ENCODE measurements around the gene AHCYL2.

DNA sequence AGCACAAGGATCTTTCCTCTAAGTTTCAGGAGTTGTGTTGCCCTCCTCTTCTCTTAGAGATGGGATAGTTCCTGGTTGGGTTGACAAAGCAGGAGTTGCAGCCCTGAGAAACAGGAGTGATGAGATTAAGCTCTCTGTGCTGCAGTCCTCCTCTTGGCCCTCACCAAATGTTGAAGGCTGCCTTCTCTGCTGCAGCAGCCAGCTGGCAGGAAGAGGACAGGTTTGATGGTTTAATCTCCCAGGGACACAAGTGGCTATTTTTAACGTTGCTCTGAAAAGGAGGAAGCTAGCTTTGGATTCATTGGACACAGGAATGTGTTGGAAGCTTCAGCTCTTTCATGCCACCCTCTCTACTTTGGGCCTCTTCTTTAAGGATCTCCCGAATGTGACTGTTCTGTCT lies 218.8 kb downstream of the AHCYL2 start:
- TF ChIP-seq ARNT (IDR thresholded peaks at IDR 0.05) (no peak), ZNF384 (IDR thresholded peaks at IDR 0.05) (no peak), TARDBP (IDR thresholded peaks at IDR 0.05) (no peak), SUZ12 (IDR thresholded peaks at IDR 0.05) (no peak), PKNOX1 (IDR thresholded peaks at IDR 0.05) (no peak), L3MBTL2 (conservative IDR thresholded peaks at IDR 0.05) (no peak), LEF1 (IDR thresholded peaks at IDR 0.05; ENCODE audit: borderline replicate concordance) (no peak), ELF4 (IDR thresholded peaks at IDR 0.05) (no peak), CTBP1 (IDR thresholded peaks at IDR 0.05; ENCODE audit: borderline replicate concordance) (no peak)

Data from HEK293T (cell line).